B cell (primary cell): ENCODE data around the gene ARHGAP15. TPM values are rescaled to one million over a fixed set of nuclear protein-coding genes. Genes with fewer than 3 reads are reported as not detected.

Source experiments
- ATAC-seq: fragments of 200-7000 bp; cut with Tn5 transposase; one replicate; pipeline ENCODE4 v1.10.0; 2021; ENCODE audit warnings: low read depth, mild to moderate bottlenecking, moderate number of reproducible peaks, moderate library complexity
- CTCF ChIA-PET: fragments of 350-600 bp; sonication (Branson Sonifier 250); formaldehyde crosslinking; loops from one replicate; lab custom pipeline; 2021; ENCODE audit warnings: antibody characterized with exemption, inconsistent platforms; lab: Charles Lee
- POLR2A ChIA-PET: fragments of 350-600 bp; sonication (Branson Sonifier 250); formaldehyde crosslinking; loops from one replicate; lab custom pipeline; 2021; ENCODE audit warnings: antibody characterized with exemption; lab: Charles Lee
- DNase-seq: peaks from one replicate; pipeline ENCODE4 v3.0.0; 2013
- H2AFZ ChIP-seq: 2 replicates; pipeline ENCODE4 v1.6.1; 2012; ENCODE audit warnings: mild to moderate bottlenecking, low read depth, low read length; ENCODE audit not compliant: insufficient read depth, poor library complexity, severe bottlenecking
- H3K27ac ChIP-seq, 2 donors: 1 replicate in 1 of 2; 2 replicates in 1 of 2; pipeline ENCODE4 v1.5.1; 2012 to 2013; ENCODE audit warnings: low read length in 2 of 2, mild to moderate bottlenecking in 2 of 2, moderate library complexity in 1 of 2
- H3K27me3 ChIP-seq, 4 experiments: fragments of 200-600 bp in 1 of 4; sonication (generic) in 1 of 4; replicated peaks in 1 of 4; 1 replicate in 2 of 4; 2 replicates in 2 of 4; pipeline versions ENCODE4 v1.6.1 to v1.7.0; 2013 to 2016; ENCODE audit warnings: low read length in 3 of 4, mild to moderate bottlenecking in 2 of 4, mixed read lengths in 1 of 4, moderate library complexity in 1 of 4; ENCODE audit not compliant: insufficient read depth in 4 of 4, control insufficient read depth in 3 of 4; ENCODE audit errors: control extremely low read depth in 1 of 4
- H3K36me3 ChIP-seq, 2 experiments: replicated peaks in 1 of 2; 1 replicate in 1 of 2; 2 replicates in 1 of 2; pipeline versions ENCODE4 v1.6.1 to v1.7.1; 2013; ENCODE audit warnings: low read length in 1 of 2; ENCODE audit not compliant: insufficient read depth in 2 of 2, control insufficient read depth in 1 of 2; ENCODE audit errors: control extremely low read depth in 1 of 2, extremely low read depth in 1 of 2
- H3K4me1 ChIP-seq, 2 donors: fragments of 200-600 bp in 1 of 2; sonication (generic) in 1 of 2; 1 replicate in 1 of 2; 2 replicates in 1 of 2; pipeline versions ENCODE4 v1.5.1 to v1.6.1; 2013 to 2017; ENCODE audit warnings: low read length in 2 of 2; ENCODE audit not compliant: control insufficient read depth in 2 of 2, insufficient read depth in 2 of 2
- H3K4me2 ChIP-seq: replicated peaks from 2 replicates; pipeline ENCODE3; 2012; ENCODE audit warnings: mild to moderate bottlenecking, low read depth, low read length; ENCODE audit not compliant: poor library complexity, severe bottlenecking
- H3K4me3 ChIP-seq, 5 experiments: fragments of 200-600 bp in 1 of 5; sonication (generic) in 1 of 5; 1 replicate in 3 of 5; 2 replicates in 2 of 5; pipeline versions ENCODE4 v1.5.1 to v1.7.0; 2011 to 2016; ENCODE audit warnings: low read length in 4 of 5, mild to moderate bottlenecking in 4 of 5, low read depth in 2 of 5, control low read depth in 1 of 5, moderate library complexity in 1 of 5; ENCODE audit not compliant: insufficient read depth in 1 of 5; ENCODE audit errors: control extremely low read depth in 1 of 5, extremely low read depth in 1 of 5
- H3K79me2 ChIP-seq: fragments of 200-600 bp; sonication (generic); one replicate; pipeline ENCODE4 v1.6.0; 2016; ENCODE audit warnings: low read length; ENCODE audit not compliant: control insufficient read depth, insufficient read depth
- H3K9ac ChIP-seq: fragments of 200-600 bp; sonication (generic); 2 replicates; pipeline ENCODE4 v1.6.1; 2017; ENCODE audit warnings: mild to moderate bottlenecking, low read length, moderate library complexity
- H3K9me3 ChIP-seq, 3 donors: one replicate each; pipeline versions ENCODE4 v1.6.1 to v1.7.1; 2013; ENCODE audit warnings: low read length in 2 of 3; ENCODE audit not compliant: control insufficient read depth in 2 of 3, insufficient read depth in 1 of 3; ENCODE audit errors: control extremely low read depth in 1 of 3
- H4K20me1 ChIP-seq: 2 replicates; pipeline ENCODE4 v1.6.0; 2012; ENCODE audit warnings: mild to moderate bottlenecking, low read length; ENCODE audit not compliant: insufficient read depth, control insufficient read depth, poor library complexity, severe bottlenecking
- H3K27ac Mint-ChIP-seq: one replicate; pipeline ENCODE4 v1.8.0; 2021; ENCODE audit warnings: mixed read lengths
- H3K27me3 Mint-ChIP-seq: one replicate; pipeline ENCODE4 v1.8.0; 2021; ENCODE audit warnings: mixed read lengths
- H3K4me1 Mint-ChIP-seq: one replicate; pipeline ENCODE4 v1.8.0; 2021; ENCODE audit warnings: mixed read lengths
- H3K4me3 Mint-ChIP-seq: one replicate; pipeline ENCODE4 v1.8.0; 2021; ENCODE audit warnings: mixed read lengths
- H3K9me3 Mint-ChIP-seq: one replicate; pipeline ENCODE4 v1.8.0; 2022; ENCODE audit warnings: mixed read lengths; ENCODE audit not compliant: insufficient read depth
- CTCF ChIP-seq: fragments of 200-600 bp; IDR thresholded peaks from one replicate; pipeline ENCODE4 v1.8.0; 2022; ENCODE audit warnings: antibody characterized with exemption, mild to moderate bottlenecking
- EZH2 ChIP-seq: IDR thresholded peaks from 2 replicates; pipeline ENCODE4 v1.6.1; 2012; ENCODE audit warnings: borderline replicate concordance, low read depth, mild to moderate bottlenecking, moderate library complexity, low read length; ENCODE audit not compliant: insufficient read depth, poor library complexity, severe bottlenecking
- WGBS: methylation state at CpG from one replicate; pipeline ENCODE4 v1.1.5; 2013; ENCODE audit warnings: missing lambda C conversion rate; ENCODE audit not compliant: insufficient coverage; 5-methylcytosine and 5-hydroxymethylcytosine counted together
- intact Hi-C: fragments of 100-400 bp; cut with micrococcal nuclease; formaldehyde crosslinking; loops from one replicate; pipeline ENCODE4 v1.10.0; 2022
- polyA plus RNA-seq: library from polyadenylated mRNA; depleted of rRNA; stranded (reverse); fragments of >200 nt; gene quantifications from 2 replicates; pipeline ENCODE4 v1.2.3, GENCODE V29; 2012
- total RNA-seq, 2 donors: library from RNA; stranded (reverse); fragments of 120-200 nt in 1 of 2; gene quantifications; 1 replicate in 1 of 2; 2 replicates in 1 of 2; pipeline versions ENCODE4 v1.2.3 to v1.2.4, GENCODE V29; 2013 to 2022

Gene ARHGAP15
- total and polyA plus RNA-seq, 2 donors (not counting 1 experiment from before 2014, with no cell fraction given), result 58.6 to 187 TPM

GRCh38 chr2:143577489-143577888, 448.3 kb downstream of the ARHGAP15 start:
- H3K27me3 Mint-ChIP-seq, result no peaks in the 10 kb centered on the region
- no peaks in the 10 kb centered on the region for H3K27me3 ChIP-seq
- no peaks in the 10 kb centered on the region for H4K20me1 ChIP-seq
- ChIA-PET POLR2A (no interaction called here), CTCF (no interaction called here)
- 100% methylated on average over 2 of the region's 2 CpGs for WGBS
- intact Hi-C loops, result no loop called here
- no peak overlapping the region for H3K9ac ChIP-seq
- H3K27ac ChIP-seq, result no peak overlapping the region
- no peaks in the 10 kb centered on the region for H3K4me1 Mint-ChIP-seq
- H3K4me2 ChIP-seq, result no peak overlapping the region
- TF ChIP-seq EZH2, result no peak
- TF ChIP-seq CTCF, result no peak
- no peak overlapping the region for H2AFZ ChIP-seq
- H3K79me2 ChIP-seq, result no peaks in the 10 kb centered on the region
- no peak overlapping the region for H3K4me3 Mint-ChIP-seq
- no peak for DNase-seq
- H3K9me3 ChIP-seq, result no peaks in the 10 kb centered on the region
- ATAC-seq, result no peak
- no peaks in the 10 kb centered on the region for H3K9me3 Mint-ChIP-seq
- H3K4me1 ChIP-seq, result no peaks in the 10 kb centered on the region
- H3K4me3 ChIP-seq, result no peak overlapping the region
- no peak overlapping the region for H3K27ac Mint-ChIP-seq
- peaks cover 5 to 18% of the 10 kb centered on the region in 2 experiments for H3K36me3 ChIP-seq

GRCh38 chr2:143579456-143579855, 450.2 kb downstream of the ARHGAP15 start:
- H2AFZ ChIP-seq, result no peak overlapping the region
- H3K27me3 ChIP-seq, result no peaks in the 10 kb centered on the region
- no peaks in the 10 kb centered on the region for H3K9me3 Mint-ChIP-seq
- no peak overlapping the region for H3K4me2 ChIP-seq
- H4K20me1 ChIP-seq, result no peaks in the 10 kb centered on the region
- POLR2A ChIA-PET, result no interaction called here
- no CpG with 5 or more reads among the region's 4 CpGs for WGBS
- no peaks in the 10 kb centered on the region for H3K27me3 Mint-ChIP-seq
- H3K27ac Mint-ChIP-seq, result no peak overlapping the region
- no peak overlapping the region for H3K9ac ChIP-seq
- H3K36me3 ChIP-seq, result peaks cover 5 to 17% of the 10 kb centered on the region in 2 experiments
- H3K27ac ChIP-seq, result no peak overlapping the region
- H3K4me1 Mint-ChIP-seq, result no peaks in the 10 kb centered on the region
- no peaks in the 10 kb centered on the region for H3K9me3 ChIP-seq
- CTCF ChIA-PET, result no interaction called here
- intact Hi-C loops, result no loop called here
- no peaks in the 10 kb centered on the region for H3K4me1 ChIP-seq
- DNase-seq, result no peak
- no peak overlapping the region for H3K4me3 Mint-ChIP-seq
- TF ChIP-seq CTCF (no peak), EZH2 (no peak)
- H3K79me2 ChIP-seq, result no peaks in the 10 kb centered on the region
- ATAC-seq, result no peak
- H3K4me3 ChIP-seq, result no peak overlapping the region
